Measurements from ENCODE around the gene NET1.

Gene NET1

GRCh38 chr10:5479481-5480161 is 67.3 kb downstream of the NET1 start:
- DNase-seq (ENCODE audit: low read depth in 2 of 2, low spot score in 1 of 2), result no peak

DNA sequence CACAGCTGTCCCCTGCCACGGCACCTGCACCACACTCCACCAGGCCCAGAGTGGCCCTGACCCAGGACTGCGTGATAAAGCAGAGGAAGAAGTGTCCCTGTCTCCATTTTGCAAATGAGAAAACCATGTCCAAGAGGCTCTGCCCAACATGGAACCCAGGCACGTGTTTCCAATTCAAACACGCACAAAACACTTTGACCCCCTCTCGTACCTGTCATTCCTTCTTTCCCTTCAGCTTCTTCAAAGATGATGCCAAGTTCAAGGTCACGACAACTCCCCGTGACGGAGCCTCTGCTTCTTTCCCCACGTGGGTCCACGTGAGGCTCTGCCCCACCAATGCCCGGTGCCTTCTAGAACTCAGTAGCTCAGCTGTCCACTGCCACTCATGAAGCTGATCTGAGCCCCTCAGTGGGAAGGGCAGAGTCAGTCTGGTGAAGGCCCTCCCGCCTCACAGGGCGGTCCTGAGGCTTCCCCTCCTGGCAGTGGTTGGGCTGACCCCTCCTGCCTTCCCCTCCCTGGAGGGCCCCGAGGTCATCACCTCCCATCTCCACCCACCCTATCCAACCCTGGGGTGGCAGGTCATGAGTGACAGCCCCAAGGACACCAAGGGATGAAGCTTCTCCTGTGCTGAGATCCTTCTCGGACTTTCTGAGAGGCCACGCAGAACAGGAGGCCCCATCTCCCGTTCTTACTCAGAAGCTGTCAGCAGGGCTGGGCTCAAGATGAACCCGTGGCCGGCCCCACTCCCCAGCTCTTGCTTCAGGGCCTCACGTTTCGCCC is 68.0 kb downstream of the NET1 start:
- no peak for DNase-seq (ENCODE audit: low read depth in 2 of 2, low spot score in 1 of 2)

- DNase-seq (ENCODE audit: low read depth in 2 of 2, low spot score in 1 of 2), result no peak
These were observed 68.8 kb downstream of the NET1 start for GRCh38 chr10:5481121-5481520.

- no peak for DNase-seq (ENCODE audit: low read depth in 2 of 2, low spot score in 1 of 2)
These were observed 69.7 kb downstream of the NET1 start for GRCh38 chr10:5482016-5482415.

DNA sequence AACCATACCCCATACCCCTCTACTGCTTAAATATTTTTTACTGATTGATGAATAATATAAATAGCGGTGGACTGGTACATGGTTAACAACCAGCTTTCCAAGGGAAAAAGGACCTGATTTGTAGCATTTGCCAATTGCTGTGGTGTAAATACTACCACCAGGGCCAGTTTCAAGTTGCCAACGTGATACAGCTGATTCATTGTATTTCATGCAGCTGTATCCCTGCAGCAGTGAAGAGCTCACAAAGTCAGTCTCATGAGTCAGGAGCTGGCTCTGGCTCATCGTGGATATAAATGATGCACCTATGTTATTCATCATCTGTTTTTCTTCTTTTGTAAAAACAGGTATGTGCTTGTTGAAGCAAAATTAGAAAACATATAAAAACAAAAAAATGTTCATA is 71.8 kb downstream of the NET1 start:
- DNase-seq (ENCODE audit: low read depth in 2 of 2, low spot score in 1 of 2), result no peak

DNA sequence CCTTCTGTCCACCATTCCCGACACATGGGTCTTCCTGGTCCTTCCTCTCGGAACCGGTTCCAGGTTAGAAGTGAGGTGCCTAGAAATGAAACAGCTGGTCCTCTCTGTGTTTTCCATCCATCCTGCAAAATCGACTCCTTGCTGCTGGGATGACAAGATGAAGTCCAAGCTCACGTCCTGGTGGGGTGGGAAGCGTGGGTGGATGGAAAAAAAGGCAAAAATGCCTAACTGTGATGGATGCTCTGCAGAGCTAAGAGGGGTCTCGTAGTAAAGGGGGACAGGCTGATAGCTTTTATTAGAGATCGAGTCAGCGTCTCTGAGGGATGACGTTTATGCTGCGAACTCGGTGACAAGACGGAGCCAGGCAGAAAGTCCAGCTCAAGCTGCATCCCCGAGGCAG is 72.9 kb downstream of the NET1 start:
- DNase-seq (ENCODE audit: low read depth in 2 of 2, low spot score in 1 of 2), result no peak

DNA sequence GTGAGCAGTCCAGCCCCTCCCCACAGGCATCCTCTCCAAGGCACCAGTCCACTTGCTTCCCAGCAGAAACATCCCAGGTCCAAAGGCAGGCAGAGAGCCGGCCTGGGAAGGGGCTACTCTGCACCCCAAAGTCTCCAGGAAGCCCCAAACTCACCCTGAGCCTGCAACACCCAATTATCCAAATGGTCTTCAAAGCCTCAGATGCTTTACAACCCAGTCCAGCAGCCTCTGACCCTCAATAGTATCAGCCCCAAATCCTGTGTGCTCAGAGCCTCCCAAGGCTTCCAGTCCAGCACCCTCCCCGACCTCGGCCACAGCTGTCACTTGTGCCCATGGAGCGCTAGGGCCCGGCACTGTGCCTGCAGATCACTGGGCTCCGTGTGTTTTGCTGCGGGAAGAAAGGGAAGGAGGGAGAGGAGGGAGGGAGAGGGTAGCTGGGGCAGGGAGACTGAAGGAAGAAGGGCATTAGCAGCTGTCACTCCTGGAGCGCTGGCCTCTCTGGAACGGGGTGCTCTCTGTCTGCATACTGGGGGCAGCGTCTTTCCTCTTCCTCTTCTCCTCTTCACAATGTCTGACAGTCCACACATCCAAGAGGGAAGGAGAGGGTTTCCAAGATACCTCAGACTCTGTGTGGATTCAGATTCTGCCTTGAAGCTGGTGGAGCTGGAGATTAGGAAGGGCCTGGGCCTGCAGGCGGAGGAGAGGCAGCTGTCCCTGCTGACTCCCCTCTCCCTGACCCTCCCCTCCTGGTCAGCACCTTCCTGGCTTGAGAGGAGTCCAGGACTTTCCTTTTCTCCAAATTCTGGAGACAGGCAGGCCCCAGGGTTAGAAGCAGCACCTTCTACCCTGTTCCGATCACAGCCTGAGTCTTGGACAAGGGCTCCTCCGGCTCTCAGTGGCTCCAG is 73.8 kb downstream of the NET1 start:
- DNase-seq (ENCODE audit: low read depth in 2 of 2, low spot score in 1 of 2), result no peak

DNA sequence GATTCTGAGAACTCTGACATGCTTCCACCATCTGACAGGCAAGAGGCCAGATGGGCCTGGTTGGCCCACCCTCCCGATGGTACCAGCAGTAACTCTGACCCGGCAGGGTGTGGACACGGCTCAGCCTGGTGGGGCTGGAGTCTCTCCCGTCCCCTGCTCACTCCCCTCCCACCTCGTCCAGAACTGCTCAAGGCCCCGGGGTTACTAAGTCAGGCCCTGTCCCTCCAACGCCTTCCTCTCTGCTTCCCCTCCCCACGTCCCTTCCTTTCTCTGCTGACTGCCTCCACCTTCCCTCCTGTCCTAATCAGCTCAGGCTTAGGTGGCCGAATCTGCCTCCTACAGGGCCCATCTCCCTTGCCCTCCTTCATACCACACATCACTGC is 74.5 kb downstream of the NET1 start:
- DNase-seq (ENCODE audit: low read depth in 2 of 2, low spot score in 1 of 2), result no peak

GRCh38 chr10:5488272-5489161 is 76.2 kb downstream of the NET1 start:
- no peak for DNase-seq (ENCODE audit: low read depth in 2 of 2, low spot score in 1 of 2)

- no peak for DNase-seq (ENCODE audit: low read depth in 2 of 2, low spot score in 1 of 2)
These were observed 77.7 kb downstream of the NET1 start for GRCh38 chr10:5490032-5490431.

DNA sequence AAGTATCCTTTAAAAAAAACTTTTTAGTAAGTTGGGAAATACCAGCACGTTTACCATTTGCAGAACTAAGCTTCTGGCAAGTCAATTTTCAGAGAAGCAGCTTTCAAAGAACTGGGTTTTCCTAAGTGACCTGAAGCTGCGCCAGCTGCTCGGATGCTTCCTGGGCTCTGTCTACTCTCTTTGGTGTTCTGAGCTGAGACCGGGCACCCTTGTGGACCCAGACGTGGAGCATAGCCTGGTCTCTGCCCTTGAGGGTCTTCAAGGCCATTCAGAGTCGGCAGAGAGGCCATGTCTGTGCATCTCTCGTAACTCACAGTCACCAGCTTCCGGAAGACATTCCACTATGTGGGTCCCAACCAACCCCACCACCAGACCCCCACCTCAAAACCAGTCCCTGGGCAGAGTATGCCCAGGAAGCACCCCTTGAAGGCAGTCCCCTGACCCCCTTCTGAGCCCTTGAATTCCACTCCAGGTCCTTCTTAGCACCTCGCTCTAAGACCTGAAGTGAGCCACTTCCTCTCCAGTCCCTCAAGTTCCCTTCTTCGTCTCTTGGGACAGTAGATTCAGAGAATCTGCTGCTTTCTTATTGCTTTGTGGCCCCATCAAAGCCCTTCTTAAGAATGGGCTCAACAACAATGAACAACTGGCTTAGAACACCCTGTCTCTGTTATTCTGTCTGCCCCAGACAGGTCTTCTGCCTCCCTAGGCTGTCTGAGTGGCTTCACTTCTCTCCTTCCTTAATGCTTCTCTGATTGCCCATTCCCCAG is 78.5 kb downstream of the NET1 start:
- DNase-seq (ENCODE audit: low read depth in 2 of 2, low spot score in 1 of 2), result no peak

DNA sequence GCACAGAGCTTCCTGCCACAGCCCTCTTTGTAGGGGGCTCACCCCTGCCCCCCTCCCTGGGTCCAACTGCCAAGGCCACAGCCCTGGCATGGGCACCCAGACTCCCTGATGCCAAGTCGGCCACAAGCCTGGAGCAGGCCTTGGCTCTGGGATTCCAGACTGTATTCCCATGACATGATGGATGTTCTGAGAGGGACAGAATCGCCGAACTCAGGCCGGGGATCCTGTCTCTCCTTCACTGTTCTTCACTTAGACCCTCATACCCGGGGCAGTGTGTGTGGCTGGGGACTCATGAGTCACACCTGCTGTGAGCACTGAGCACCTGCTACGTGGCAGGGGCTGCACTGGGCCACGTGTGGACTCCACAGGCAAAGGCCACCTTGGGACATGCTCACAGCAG is 79.1 kb downstream of the NET1 start:
- DNase-seq (ENCODE audit: low read depth in 2 of 2, low spot score in 1 of 2), result no peak

- DNase-seq (ENCODE audit: low read depth in 2 of 2, low spot score in 1 of 2), result no peak
These were observed 80.0 kb downstream of the NET1 start for GRCh38 chr10:5492322-5492855.

GRCh38 chr10:5492929-5493576 is 80.7 kb downstream of the NET1 start:
- DNase-seq (ENCODE audit: low read depth in 2 of 2, low spot score in 1 of 2), result no peak

DNA sequence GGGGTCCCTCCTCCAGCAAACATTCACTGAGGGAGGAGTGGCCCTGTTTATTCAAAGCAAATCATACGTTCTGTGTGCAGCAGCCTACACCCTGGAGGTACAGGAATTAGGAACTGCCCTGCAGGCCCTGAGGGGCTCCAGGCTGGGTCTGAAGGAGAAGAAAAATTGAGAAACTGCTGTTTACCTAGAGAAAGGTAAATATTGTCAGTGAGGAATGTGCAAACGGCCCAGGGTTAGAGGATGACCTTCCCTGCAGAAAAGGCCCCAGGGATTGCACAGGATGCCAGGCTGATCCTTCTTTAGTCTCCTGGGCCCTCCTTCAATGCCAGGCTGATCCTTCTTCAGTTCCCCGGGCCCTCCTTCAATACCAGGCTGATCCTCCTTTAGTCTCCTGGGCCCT is 81.3 kb downstream of the NET1 start:
- DNase-seq (ENCODE audit: low read depth in 2 of 2, low spot score in 1 of 2), result no peak

DNA sequence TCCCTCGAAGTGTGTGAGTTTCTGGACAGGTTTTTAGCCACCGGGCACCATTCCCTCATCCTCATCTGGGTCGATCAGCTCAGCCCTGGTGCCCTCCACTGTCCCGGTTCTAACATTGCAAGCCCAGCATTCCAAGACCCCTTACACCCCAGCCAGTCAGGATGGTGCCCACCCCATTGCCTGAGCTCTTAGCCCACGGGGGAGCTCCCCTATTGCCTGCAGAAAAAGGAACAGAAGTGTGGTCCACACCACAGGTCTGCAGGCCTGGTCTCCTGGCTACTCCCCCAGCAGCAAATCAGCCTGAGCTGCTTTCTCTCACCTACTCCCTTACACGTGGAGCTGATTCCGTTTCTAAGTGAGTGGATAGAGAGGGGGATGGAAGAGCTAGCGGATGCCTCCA is 82.3 kb downstream of the NET1 start:
- no peak for DNase-seq (ENCODE audit: low read depth in 2 of 2, low spot score in 1 of 2)

GRCh38 chr10:5496261-5497250 is 84.2 kb downstream of the NET1 start:
- no peak for DNase-seq (ENCODE audit: low read depth in 2 of 2, low spot score in 1 of 2)

GRCh38 chr10:5497289-5497688 is 84.9 kb downstream of the NET1 start:
- no peak for DNase-seq (ENCODE audit: low read depth in 2 of 2, low spot score in 1 of 2)
